HG03066 (cell line): Measurements from ENCODE around the gene EPAS1.
"Not testable (repeated sequence)": the region's sequence is repeated elsewhere in the genome, so short reads cannot be mapped to it uniquely, and the experiment has no call there.

ENCODE experiments used
- ATAC-seq: cut with Tn5 transposase; IDR thresholded peaks from one replicate; pipeline ENCODE4 v1.9.1; 2021; ENCODE audit warnings: low read depth; ENCODE audit not compliant: unreplicated experiment

The EPAS1 gene

DNA sequence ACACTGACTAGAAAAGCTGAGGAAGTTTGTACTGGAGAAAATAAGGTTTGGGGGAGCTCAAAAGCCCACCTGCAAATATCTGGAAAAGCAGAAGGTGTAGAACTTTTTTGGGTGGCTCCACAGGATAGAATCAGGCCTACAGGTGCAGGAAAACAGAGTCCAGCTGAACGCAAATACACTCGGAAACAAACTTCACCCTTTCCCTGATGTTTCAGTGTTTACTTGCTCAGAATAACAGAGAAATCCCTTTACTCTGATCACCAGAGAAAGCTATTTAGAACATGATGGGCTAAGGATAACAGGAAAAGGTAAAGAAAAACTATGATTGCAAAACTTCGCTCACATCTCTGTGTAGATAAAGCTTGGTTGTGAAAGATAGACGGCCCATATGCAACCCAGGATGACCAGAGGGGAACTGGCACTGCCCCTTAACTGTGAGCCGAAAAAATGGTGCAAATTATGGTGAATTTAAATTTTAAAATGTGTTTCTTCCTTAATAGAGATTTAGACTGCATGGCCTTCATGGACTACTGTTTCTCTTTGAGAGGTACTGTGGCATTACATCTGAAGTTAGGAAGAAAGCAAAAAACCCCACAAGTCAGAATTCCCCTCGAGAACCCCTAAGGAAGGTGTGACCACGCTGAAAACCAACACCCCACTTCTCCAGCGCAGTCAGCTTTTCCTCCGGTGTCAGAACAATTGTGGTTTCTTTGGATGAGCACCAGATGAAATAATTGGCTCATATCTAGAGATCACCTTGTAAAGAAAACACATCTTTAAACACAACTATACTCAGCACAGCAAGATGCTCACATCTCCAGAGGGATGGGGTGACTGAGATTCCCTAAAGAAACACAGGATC, 97.7 kb downstream of the EPAS1 start:
- no peak for ATAC-seq

DNA sequence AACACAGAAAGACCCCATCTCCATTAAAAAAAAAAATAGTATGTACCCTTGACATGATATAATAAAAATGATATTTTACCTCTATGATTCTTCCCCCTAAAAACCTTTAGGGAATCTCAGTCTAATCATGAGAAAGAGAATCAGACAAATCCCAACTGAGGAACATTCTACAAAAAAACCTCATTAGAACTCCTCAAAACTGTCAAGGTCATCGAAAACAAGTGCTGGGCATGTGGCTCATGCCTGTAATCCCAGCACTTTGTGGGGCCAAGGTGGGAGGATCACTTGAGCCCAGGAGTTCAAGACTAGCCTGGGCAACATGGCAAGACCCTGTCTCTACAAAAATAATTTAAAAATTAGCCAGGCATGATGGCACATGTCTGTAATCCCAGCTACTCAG, 98.5 kb downstream of the EPAS1 start:
- not testable (repeated sequence) for ATAC-seq

DNA sequence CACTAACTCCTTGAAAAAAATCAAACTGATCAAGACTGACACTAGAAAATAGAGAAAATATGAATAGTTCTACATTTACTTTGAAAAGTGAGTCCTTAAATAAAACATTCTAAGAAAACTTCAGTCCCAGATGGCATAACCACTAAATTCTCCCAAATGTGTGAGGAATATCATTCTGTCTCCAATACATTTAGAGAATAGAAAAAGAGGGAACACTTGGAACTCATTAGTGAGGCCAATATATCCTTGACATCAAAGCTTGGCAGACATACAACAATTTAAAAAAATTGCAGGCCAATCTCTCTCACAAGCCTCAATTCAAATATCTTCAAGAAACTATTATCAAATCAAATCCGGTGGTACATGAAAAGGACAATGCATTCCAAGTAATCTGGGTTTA, 102.8 kb downstream of the EPAS1 start:
- no peak for ATAC-seq

DNA sequence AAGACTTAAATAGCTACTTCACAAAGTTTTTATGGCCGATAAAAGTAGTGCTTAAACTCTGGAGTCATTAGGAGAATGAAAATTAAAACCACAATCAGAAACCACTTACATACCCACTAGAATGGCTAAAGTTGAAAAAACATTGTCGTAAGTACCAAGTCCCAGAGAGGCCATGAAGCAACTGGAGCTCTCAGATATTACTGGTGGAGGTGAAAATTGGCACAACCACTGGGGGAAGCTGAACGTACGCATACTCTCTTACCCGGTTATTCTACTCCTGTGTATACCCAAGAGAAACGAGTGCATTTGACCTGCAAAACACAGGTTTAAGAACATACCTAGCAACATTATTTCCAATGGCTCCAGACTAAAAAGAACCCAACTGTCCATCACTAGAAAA, 105.7 kb downstream of the EPAS1 start:
- no peak for ATAC-seq

DNA sequence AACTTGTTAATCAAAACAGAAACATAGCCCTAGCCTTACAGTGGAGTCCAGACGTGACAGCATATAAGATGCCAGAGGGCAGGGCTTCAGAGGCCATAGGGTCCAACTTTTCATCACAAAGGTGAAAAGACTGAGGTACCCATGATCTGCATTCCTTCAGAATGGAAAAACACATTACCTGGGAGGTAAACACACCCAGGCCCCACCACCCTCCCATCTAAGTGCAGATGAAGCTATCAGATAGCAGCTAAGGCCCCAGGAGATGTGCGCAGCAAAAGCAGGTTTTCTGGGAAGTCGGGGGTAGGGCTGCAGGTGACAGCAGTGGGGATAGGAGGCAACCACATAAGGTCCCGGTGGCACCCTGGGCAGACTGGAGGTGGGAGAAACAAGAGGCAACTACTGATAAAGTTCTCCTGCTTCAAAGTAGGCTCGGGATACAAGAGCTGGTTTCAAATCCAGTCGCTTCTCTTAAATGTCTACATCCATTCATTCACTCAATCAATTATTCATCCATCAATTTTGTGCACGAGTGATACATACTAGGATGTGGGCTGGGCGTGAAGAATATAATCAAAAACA, 107.1 kb downstream of the EPAS1 start:
- ATAC-seq = no peak

DNA sequence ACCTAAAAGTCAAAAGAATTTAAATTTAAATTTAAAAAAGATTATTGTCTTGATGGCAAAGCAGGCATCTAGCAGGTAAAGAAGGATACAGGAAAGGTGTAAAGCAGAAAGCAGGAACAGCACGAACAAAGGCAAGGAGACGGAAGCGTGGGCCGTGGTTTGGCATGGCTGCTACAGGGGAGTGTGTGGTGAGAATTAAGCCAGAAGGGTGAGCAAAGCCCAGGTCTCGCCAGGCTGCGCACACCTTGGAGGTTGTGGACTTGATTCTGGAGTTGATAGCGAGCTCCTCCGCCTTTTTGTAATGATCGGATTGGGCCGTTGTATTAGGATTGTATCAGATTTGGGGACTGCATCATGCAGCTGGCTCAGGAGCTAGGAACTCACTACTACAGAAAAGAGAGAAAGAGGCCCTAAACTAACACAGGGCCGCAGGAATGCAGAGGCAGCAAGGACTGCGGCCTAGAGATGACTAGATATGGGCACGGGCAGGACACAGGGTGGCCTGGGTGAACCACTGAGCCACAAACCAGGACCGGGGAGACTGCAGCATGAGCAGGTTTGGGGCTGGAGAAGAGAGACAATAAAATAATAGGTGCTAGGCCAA, 110.7 kb downstream of the EPAS1 start:
- ATAC-seq = no peak

DNA sequence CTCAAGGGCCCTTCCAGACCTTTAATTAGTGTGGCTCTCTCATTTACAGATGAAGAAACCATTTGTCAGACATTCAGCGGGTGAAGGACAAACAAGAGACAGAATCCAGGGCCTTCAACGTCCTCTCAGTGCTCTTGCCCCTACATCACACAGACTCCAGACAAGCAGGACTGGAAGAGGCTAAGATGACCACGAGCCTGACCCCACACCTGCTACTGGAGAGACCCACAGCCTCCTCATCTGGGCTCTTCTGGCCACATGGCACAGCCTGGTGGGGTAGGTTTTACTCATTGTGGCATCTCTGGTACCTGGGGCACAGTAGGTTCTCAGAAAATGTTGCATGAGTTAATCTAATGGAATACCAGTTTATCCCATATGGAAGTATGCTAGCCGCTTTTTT, 112.5 kb downstream of the EPAS1 start:
- ATAC-seq = no peak

DNA sequence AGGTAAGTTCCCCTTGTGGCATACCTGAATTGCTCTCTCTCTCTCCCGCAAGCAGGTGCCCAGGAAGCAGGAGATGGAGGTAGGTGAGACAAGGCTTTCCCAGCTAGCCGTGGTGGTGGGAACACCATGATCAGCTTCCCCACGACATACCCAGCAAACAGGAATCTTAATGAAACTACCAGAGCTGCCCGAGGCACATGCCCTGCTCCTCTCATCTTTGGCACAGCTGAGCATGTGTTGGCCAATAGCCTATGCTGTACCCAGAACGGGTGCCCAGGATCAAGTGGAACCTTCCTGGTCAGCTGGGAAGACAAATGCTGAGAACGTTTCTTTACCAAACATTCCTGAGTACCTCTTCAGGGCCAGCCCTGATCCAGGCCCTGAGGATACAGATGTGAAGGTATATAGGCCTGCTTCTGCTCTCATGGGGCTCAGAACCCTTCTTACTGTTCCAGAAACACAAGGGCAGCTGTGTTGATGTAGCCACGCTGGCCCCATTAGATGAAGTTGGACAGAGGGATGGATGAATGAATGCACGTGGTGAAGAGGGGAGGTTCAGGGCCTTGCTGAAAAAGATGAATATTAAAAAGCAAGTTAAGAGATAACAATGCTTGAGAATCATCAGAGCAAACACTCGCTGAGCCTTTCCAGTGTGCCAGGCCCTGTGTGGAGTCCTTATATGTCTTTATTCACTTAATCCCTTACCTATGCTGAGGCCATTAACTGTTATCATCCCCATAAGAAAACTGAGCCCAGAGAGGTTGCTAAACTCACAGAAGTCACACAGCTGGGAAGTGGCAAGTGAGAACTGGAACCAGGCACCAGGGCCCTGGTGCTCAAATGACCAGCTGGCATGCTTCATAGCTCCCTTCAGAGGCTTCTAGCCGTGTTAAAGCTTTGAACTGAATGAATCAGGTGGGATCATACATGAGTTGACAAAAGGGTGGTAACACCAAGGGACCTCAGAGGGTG, 113.4 kb downstream of the EPAS1 start:
- no peak for ATAC-seq

DNA sequence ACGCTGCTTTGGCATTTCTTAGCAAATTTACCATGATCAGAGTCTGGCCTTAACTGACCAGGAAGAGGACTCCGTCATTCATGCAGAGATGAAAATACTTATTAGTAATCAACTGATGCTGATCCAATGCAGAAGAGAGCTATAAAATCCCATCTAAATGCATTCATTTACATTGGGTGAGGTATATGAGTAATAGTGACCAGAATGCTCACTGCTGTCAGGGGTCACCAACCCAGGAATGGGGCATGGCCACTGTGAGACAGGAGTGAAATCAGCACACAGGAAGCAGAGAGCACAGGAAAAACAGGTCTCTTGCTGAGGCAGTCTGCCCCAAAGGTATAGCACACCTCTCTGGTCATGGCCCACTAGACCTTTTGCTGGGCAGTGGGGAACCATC, 114.0 kb downstream of the EPAS1 start:
- no peak for ATAC-seq

DNA sequence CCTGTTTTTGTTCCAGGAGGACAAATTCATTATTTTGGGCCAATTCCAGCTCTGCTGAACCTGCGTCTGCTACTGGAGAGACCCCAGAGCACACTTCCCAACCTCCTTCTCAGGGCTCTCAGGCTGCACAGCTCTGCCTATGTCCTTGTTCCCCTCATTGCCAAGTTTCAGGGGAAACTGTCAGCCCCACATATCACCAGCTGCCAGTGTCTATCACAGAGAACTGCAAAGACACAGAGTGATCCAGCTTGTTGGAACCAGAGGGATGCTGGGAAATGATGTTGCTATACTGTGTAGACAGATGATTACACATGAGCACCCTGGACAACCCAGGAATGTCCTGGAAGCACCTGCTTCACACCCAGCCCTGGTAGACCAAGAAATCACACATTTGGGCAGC, 114.8 kb downstream of the EPAS1 start:
- ATAC-seq = no peak

DNA sequence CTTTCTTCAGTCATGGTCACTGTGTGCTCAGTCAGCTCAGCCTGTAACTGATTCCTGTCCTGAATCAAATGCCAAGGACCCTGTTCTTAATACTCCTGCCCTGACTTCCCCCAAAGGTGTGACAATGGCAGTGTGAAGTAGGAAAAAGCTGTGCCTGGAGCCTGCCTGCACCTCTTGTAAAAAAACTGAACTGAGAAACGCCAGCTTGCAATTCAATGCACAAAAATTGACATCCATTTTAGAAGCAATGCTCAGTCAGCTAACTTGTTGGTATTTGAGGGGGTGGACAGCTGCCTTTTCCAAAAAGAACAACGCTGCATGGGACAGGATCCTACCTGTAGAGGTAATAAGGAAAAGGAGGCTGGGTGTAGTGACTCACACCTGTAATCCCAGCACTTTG, 115.9 kb downstream of the EPAS1 start:
- no peak for ATAC-seq

DNA sequence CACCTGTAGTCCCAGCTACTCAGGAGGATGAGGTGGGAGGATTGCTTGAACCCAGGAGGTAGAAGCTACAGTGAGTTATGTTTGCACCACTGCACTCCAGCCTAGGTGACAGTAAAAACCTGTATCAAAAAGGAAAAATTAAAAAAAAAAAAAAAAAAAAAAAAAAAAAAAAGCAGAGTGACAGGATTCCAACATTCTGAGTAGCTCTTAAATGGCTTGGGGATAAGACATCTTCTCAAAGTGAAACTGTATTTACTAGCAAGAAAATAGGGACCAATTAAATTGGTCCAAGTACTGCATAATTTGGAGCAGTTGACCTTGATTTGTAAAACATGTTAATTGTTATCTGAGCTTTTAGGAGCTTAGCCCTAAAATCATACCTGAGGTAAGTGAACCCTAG, 116.4 kb downstream of the EPAS1 start:
- ATAC-seq = no peak

DNA sequence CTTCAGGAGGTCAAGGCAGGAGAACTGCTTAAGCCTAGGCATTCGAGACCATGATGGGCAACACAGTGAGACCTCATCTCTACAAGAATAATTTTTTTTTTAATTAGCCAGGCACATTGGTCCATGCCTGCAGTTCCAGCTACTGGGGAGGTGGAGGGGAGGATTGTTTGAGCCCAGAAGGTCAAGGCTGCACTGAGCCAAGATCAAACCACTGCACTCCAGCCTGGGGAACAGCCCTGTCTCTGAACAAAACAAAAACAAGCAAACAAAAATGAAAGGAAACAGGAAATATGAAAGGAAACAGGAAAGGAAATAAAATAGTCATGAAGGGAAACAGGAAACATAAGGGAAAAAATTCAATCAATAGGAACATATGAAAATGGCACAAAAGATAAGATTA, 117.5 kb downstream of the EPAS1 start:
- ATAC-seq = no peak

DNA sequence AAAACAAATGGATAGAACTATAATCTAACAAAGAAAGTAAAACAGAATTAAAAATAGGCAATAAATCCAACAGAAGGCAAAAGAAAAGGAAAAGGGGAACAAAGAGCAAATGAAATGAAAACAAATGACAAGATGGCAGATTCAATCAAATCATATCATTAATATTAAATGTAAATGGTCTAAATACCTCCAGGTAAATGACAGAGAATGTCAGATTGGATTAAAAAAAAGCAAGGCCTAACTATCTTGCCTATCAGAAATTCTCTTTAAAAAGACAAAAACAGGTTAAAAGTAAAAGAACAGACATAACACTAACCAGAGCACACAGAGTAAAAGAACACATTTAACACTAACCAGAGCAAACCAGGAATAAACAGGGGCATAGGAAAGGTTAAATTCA, 119.1 kb downstream of the EPAS1 start:
- ATAC-seq = no peak

DNA sequence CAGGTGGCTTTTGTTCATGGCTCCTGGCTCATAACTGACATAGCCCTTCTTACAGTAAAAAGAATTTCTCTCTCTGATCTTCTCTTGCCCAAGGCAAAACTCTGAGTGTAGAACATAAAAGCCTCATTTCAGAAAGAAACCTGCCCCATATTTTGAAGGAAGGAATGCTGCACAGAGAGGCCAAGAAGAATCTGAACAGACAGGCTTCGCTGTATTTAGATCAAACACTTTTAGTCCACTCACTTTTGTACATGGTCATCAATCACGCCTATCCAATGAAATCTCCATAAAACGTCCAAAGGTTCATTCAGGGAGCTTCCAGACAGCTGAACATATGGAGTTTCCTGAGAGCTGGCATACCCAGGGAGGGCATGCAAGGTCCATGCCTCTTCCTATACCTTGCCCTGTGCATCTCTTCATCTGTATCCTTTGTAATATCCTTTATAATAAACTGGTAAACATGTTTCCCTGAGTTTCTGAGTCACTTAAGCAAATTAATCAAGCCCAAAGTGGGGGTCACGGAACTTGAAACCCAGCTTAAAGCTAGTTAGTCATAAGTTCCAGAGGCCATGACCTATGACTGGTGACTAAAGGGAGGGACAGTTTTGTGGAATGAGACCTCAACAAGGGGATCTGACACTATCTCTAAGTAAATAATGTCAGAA, 119.7 kb downstream of the EPAS1 start:
- no peak for ATAC-seq

DNA sequence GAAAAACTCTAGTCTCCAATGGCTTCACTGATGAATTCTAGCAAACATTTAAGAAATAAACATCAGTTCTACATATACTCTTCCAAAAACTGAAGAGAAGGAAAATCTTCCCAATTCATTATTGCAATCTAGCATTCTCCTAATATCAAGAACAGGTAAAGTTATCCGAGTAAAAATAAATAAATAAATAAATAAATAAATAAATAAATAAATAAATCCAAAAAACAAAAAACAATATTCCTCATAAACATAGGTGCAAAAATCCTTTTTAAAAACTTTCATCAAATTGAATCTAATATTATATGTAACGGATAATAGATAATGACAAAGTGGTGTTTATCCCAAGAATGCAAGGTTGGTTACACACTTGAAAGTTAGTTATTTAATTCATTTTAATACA, 123.7 kb downstream of the EPAS1 start:
- no peak for ATAC-seq

DNA sequence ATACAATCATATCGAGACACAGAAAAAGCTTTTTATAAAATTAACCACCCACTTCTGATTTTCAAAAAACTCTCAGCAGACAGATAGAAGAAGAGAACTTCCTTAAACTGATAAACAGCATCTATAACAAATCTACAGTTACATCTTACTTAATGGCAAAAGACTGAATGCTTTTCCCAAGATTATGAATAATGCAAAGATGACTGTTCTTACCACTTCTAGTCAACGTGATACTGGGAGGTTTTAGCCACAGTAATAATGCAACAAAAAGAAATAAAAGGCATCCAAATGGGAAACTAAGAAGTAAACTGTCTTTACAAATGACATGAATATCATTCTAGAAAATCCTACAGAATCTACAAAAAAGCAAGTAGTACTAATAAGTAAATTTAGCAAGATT, 124.2 kb downstream of the EPAS1 start:
- ATAC-seq = no peak

DNA sequence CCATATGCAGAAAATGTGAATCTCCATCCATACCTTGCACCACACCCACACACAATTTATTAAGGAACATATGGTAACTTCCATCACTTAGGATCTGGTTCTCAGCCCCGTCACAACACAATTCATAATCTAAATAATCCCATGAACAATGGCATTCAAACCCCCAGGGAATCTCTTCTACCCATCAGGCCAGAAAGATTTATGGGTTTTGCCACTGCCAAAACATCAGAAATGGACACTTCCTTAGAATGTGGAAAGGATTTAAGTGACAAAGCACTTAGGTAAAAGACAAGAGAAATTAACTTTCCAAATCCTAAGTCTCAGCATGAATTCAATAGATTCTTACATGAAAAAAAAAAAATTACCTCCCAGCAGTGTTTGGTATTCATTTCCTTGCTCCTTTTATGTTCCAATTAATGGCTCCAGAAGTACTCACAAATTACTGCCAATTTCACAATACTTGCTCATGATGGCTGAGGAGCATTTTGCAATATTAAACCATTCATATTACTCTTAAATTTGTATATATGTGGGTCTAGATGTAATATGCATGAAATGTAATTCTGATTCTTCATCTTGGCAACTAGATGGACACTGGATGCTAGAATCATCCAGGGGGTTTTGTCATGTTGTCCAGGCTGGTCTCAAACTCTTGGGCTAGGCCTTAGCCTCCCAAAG, 125.6 kb downstream of the EPAS1 start:
- no peak for ATAC-seq

DNA sequence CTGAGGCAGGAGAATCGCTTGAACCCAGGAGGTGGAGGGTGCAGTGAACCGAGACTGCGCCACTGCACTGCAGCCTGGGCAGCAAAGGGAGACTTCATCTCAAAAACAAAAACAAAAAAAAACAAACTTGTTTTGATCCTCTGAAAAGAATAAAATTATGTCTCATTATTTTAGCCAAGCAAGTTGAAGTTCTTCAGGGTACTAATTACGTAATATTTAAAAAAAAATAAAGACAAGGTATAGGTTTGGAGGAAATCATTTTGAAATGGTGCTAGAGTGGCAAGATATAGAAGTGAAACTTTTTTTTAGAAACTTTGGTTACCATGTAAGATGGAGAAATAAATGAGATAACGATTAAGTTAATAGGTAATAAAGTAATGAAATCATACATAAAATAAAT, 127.7 kb downstream of the EPAS1 start:
- ATAC-seq = no peak

DNA sequence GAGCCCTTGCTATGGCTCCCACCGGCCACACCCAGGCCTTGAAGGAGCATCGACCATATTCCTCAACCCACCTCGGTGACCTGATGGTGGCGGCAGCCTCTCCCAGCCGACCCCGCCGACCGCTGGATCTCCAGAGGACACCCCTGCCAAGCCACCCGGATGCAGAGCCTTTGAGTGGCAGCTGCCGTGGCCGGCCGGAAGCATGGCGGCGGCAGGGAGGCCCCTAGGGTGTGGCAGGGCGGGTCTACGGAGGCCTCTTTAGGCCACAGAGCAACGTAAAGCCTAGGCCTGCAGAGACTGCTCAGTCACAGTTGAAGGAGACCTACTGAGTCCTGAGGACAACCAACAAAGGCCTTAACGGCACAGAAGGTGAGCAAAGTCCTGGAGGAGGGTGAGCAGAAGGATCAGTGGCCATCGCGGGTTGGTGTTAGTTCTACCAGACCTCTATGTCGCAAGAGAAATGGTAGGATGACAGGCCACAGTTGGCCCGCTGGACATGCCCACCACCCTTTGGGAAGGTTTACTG, 131.8 kb downstream of the EPAS1 start:
- ATAC-seq = no peak
